Activated CD4-positive, CD25-positive, alpha-beta regulatory T cell treated with anti-CD3 and anti-CD28 coated beads, Interleukin-2, amount 50 U/mL, for 24 hours (primary cell): Measurements from ENCODE around the gene RPS6KB1.
"Not testable (repeated sequence)": the region's sequence is repeated elsewhere in the genome, so short reads cannot be mapped to it uniquely, and the experiment has no call there.

Experiments
- ATAC-seq, 2 donors: fragments of 150-1000 bp; cut with Tn5 transposase; one replicate each; pipeline ENCODE4 v1.10.0; 2021; ENCODE audit warnings: mild to moderate bottlenecking in 1 of 2, moderate library complexity in 1 of 2

Gene RPS6KB1

GRCh38 chr17:59872351-59872750, 20.6 kb upstream of the RPS6KB1 start:
- no peak for ATAC-seq

- ATAC-seq: not testable (repeated sequence)
Measured at GRCh38 chr17:59873414-59873813, 19.5 kb upstream of the RPS6KB1 start.

GRCh38 chr17:59874376-59874775, 18.5 kb upstream of the RPS6KB1 start:
- ATAC-seq: no peak

- no peak for ATAC-seq
Measured at GRCh38 chr17:59876107-59876506, 16.8 kb upstream of the RPS6KB1 start.

- ATAC-seq: no peak
Measured at GRCh38 chr17:59877965-59878364, 15.0 kb upstream of the RPS6KB1 start.

- no peak for ATAC-seq
Measured at GRCh38 chr17:59878624-59879023, 14.3 kb upstream of the RPS6KB1 start.

GRCh38 chr17:59884861-59885260, 8.1 kb upstream of the RPS6KB1 start:
- ATAC-seq: no peak

GRCh38 chr17:59888145-59888750, 4.7 kb upstream of the RPS6KB1 start:
- no peak for ATAC-seq

- ATAC-seq: no peak
Measured at GRCh38 chr17:59890720-59891119, 2.2 kb upstream of the RPS6KB1 start.

- ATAC-seq: no peak
Measured at GRCh38 chr17:59892251-59892923, 534 bp upstream of the RPS6KB1 start.

GRCh38 chr17:59893676-59894100, 767 bp downstream of the RPS6KB1 start:
- ATAC-seq: peak; percentile 5 to 8

GRCh38 chr17:59897090-59897489, 4.2 kb downstream of the RPS6KB1 start:
- no peak for ATAC-seq

- peak; percentile 71 for ATAC-seq
Measured at GRCh38 chr17:59899099-59899498, 6.2 kb downstream of the RPS6KB1 start.

GRCh38 chr17:59901604-59902003, 8.7 kb downstream of the RPS6KB1 start:
- no peak for ATAC-seq

GRCh38 chr17:59903455-59903854, 10.5 kb downstream of the RPS6KB1 start:
- ATAC-seq: no peak

GRCh38 chr17:59907467-59907866, 14.5 kb downstream of the RPS6KB1 start:
- no peak for ATAC-seq

GRCh38 chr17:59914274-59914854, 21.4 kb downstream of the RPS6KB1 start:
- ATAC-seq: peak in 1 of 2 donors; percentile 53

- no peak for ATAC-seq
Measured at GRCh38 chr17:59916446-59916845, 23.5 kb downstream of the RPS6KB1 start.

- ATAC-seq: not testable (repeated sequence)
Measured at GRCh38 chr17:59920637-59921036, 27.7 kb downstream of the RPS6KB1 start.

- not testable (repeated sequence) for ATAC-seq
Measured at GRCh38 chr17:59930121-59930520, 37.2 kb downstream of the RPS6KB1 start.

- ATAC-seq: not testable (repeated sequence)
Measured at GRCh38 chr17:59930768-59931167, 37.8 kb downstream of the RPS6KB1 start.

- not testable (repeated sequence) for ATAC-seq
Measured at GRCh38 chr17:59933317-59933716, 40.4 kb downstream of the RPS6KB1 start.

- ATAC-seq: not testable (repeated sequence)
Measured at GRCh38 chr17:59940697-59941096, 47.8 kb downstream of the RPS6KB1 start.

- ATAC-seq: peak; percentile 35 to 55
Measured at GRCh38 chr17:59941131-59941530, 48.2 kb downstream of the RPS6KB1 start.
